ENCODE results near the gene LHPP.

Gene LHPP

DNA sequence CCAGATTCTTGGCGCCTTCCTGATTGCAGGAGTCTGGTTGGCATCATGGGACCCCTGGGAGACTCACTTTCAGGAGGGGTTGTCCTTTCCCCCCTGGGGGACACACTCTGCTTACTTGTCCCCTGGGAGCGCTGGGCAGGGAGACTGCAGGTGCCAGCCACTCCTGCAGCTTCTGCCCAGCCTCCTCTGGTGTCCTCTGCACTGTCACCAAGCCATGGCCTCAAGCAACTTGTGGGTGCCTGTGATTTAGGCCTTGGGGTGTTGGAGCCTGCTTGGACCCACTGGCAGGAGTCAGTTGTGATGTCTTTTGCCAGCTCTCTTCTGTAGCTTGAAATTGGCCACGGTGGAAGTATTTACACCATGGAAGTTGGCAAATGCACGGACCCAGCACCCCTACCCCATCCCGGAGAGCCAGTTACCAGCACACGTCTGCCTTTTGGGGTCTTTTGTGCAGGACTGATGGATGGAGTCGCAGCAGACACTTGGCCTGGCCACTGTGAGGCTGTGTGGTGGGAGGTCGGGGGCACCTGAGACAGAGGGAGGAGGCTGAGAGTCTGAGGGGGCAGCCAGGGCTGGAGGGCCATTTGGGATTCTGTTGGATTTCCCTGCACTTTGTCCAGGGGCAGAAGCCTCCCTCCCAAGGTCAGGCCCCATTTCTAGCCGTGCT is 104.7 kb downstream of the LHPP start:
- Histone ChIP-seq H3K4me3 (replicated peaks; ENCODE audit: insufficient read depth, low read length) (no peak overlapping the region), H3K27me3 (ENCODE audit: insufficient read depth, poor library complexity, severe bottlenecking) (no peaks in the 10 kb centered on the region), H3K27ac (replicated peaks) (no peak overlapping the region)
- no peak for DNase-seq (ENCODE audit: low read depth in 1 of 2, low spot score in 1 of 2)
- TF ChIP-seq GABPA (IDR thresholded peaks at IDR 0.05; ENCODE audit: low read depth) (no peak), CTCF (IDR thresholded peaks at IDR 0.05; ENCODE audit: insufficient read depth, low read length) (no peak), REST (IDR thresholded peaks at IDR 0.05; ENCODE audit: insufficient replicate concordance, low read depth) (no peak), POLR2AphosphoS5 (IDR thresholded peaks at IDR 0.05; ENCODE audit: low read depth) (no peak), SPI1 (IDR thresholded peaks at IDR 0.05; ENCODE audit: borderline replicate concordance, low read depth) (no peak)

DNA sequence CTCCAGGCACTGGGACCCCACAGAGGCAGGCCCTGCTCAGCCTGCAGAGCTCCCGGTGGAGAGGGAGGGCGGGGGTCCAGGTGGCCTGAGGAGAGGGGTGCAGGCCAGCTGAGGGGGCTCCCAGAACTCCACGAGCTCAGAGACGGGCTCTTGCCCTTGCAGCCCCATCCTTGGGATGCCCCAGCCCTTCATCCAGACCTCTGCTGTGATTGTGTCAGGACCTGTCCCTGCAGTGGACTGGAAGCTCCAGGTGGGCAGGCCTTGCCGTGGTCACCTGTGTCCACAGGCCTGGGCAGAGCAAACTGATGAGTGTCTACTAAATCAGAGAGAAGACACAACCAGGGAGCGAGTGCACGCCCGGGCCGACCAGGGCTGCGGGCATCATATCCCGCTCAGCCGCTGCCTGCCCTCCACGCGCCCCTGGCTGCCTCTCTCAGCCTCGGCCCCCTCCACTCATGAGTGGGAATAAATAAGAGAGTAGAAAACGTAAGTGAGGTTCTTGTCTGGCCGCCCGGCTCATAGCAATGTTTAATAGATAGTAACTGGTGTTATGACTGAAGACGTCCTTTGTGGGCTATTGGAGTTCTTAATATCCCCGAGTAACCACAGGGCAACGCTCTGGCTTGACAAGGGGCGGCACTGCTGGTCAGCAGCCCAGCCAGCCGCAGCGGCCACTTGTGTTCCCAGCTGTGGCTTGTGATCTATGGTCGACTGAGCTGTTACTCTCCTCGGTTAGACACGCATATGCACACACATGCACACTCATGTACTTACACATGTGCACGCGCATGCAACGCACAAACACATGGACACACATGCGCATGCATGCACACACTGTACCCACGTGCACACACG is 105.6 kb downstream of the LHPP start:
- no peak for DNase-seq (ENCODE audit: low read depth in 1 of 2, low spot score in 1 of 2)
- Histone ChIP-seq H3K4me3 (replicated peaks; ENCODE audit: insufficient read depth, low read length) (no peak overlapping the region), H3K27ac (replicated peaks) (no peak overlapping the region), H3K27me3 (ENCODE audit: insufficient read depth, poor library complexity, severe bottlenecking) (no peaks in the 10 kb centered on the region)
- no peak for TF ChIP-seq SPI1 (IDR thresholded peaks at IDR 0.05; ENCODE audit: borderline replicate concordance, low read depth)
- TF ChIP-seq POLR2AphosphoS5 (IDR thresholded peaks at IDR 0.05; ENCODE audit: low read depth): no peak
- no peak for TF ChIP-seq GABPA (IDR thresholded peaks at IDR 0.05; ENCODE audit: low read depth)
- TF ChIP-seq REST (IDR thresholded peaks at IDR 0.05; ENCODE audit: insufficient replicate concordance, low read depth): no peak
- no peak for TF ChIP-seq CTCF (IDR thresholded peaks at IDR 0.05; ENCODE audit: insufficient read depth, low read length)

GRCh38 chr10:124568339-124568738 is 106.7 kb downstream of the LHPP start:
- DNase-seq (ENCODE audit: low read depth in 1 of 2, low spot score in 1 of 2): no peak
- Histone ChIP-seq H3K27me3 (ENCODE audit: insufficient read depth, poor library complexity, severe bottlenecking) (no peaks in the 10 kb centered on the region), H3K4me3 (replicated peaks; ENCODE audit: insufficient read depth, low read length) (no peak overlapping the region), H3K27ac (replicated peaks) (no peak overlapping the region)
- TF ChIP-seq POLR2AphosphoS5 (IDR thresholded peaks at IDR 0.05; ENCODE audit: low read depth) (no peak), SPI1 (IDR thresholded peaks at IDR 0.05; ENCODE audit: borderline replicate concordance, low read depth) (no peak), REST (IDR thresholded peaks at IDR 0.05; ENCODE audit: insufficient replicate concordance, low read depth) (no peak), CTCF (IDR thresholded peaks at IDR 0.05; ENCODE audit: insufficient read depth, low read length) (no peak), GABPA (IDR thresholded peaks at IDR 0.05; ENCODE audit: low read depth) (no peak)
